Epidermal melanocyte (primary cell): ENCODE data around the gene PPT1.
"Not testable (repeated sequence)": the region's sequence is repeated elsewhere in the genome, so short reads cannot be mapped to it uniquely, and the experiment has no call there.

Experiments used
- DNase-seq: peaks from one replicate; pipeline ENCODE4 v3.0.0; 2011; ENCODE audit warnings: low spot score; ENCODE audit not compliant: insufficient read length

Gene PPT1

DNA sequence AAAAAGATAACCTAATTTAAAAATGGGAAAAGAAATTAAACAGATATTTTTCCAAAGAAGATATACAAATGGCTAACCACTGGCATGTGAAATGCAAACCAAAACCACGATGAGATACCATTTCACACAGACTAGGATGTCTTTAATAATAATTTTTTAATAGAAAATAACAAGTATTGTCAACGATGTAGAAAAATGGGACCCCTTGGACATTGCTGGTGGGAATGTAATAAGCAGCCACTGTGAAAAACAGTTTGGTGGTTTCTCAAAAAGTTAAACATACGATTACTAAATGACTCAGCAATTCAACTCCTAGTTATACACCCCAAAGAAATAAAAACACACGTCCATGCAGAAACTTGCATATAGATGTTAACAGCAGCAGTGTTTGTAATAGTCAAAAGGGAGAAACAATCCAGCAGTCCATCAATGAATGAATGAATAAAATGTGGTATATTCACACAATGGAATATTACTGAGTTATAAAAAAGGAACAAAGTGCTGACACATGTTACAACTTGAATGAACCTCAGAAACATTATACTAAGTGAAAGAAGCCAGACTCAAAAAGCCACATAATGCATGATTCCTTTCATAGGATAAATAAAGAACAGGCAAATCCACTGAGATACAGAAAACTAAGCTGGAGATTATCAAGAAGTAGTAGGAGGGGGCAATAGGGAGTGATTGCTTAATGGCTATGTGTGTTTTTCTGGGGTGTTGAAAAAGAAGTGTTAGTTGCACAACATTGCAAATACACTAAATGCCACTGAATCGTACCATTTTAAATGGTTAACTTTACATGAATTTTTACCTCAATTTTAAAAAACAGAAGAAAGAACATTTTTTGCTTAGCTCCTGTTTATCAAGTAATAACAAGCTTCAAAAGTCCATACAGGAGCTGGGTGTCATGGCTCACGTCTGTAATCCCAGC lies 4.1 kb downstream of the PPT1 start:
- DNase-seq, result no peak

DNA sequence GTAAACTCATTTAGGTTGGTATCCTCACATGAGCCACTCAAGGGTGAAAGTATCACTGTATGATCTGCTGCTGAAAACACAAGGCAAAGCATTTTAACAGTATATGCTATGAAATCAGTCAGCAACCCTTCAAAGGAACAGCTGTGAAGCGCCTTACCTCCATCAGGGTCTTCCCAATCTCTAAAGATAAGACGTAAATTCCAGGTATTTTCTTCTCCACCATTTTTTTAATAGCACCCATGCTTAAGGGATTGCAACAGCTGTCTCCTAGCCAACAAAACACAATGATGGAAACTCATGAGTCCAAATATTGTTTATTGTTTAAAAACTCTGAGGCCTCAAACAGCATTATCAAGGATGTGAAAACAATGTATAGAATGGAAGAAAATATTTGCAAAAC lies 4.8 kb downstream of the PPT1 start:
- no peak for DNase-seq

DNA sequence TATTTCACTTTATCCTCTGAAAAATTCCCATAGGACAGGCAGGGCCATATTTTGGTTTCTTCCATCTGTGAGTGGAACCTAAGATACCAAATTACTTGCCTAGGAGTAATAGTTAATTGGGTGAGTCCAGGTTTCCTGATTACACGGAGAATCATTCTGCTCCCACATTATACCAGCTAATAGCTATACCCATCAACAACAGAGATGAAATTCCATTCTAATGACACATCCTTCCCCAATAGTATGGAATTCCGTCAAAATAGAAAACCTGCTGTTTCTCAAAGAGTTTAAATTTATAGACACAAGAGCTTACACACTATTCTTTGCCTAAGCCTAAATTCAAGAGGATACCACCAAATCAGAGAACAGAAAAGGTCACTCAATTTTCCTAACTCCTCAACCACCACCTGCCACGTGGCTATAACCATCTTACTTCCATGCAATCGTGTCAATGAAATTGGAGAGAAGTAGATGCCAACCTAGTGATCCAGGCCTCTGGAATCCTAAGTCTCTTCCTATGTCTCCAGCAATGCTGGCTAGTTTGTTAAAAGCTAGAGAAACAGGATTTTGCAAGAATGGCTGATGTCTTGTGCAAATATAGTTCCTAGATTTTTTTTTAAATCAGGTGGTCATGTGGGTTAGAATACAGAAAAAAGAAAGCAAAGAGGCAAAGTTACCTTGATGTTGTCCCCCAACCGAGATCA lies 6.2 kb downstream of the PPT1 start:
- DNase-seq, result no peak

DNA sequence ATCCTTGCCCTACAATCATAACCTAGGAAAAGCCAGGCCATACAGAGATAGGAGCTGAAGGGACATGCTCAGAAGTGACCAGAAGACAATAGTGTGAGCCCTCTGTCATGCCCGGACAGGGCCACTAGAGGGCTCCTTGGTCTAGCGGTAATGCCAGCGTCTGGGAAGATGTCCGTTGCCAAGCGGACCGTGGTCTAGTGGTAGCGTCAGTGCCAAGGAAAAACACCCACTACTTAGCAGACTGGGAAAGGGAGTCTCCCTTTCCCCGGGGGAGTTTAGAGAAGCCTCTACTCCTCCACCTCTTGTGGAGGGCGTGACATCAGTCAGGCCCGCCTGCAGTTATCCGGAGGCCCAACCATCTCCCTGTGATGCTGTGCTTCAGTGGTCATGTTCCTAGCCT lies 12.3 kb downstream of the PPT1 start:
- not testable (repeated sequence) for DNase-seq

DNA sequence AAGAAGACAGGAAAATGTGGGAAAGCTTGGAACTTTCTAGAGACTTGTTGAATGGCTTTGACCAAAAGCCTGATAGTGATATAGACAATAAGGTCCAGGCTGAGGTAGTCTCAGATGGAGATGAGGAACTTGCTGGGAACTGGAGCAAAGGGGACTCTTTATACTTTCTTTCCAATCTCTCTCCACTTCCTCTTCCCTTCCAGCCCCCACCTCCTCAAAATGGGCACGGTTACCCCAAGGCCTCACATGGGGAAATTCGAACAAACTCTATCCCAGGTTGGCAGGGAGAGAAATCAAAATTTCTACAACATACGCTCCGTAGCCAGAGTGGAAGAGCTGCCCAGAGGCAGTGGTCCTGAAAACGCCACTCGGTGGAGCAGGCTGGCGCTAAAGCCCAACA lies 15.2 kb downstream of the PPT1 start:
- DNase-seq, result no peak

DNA sequence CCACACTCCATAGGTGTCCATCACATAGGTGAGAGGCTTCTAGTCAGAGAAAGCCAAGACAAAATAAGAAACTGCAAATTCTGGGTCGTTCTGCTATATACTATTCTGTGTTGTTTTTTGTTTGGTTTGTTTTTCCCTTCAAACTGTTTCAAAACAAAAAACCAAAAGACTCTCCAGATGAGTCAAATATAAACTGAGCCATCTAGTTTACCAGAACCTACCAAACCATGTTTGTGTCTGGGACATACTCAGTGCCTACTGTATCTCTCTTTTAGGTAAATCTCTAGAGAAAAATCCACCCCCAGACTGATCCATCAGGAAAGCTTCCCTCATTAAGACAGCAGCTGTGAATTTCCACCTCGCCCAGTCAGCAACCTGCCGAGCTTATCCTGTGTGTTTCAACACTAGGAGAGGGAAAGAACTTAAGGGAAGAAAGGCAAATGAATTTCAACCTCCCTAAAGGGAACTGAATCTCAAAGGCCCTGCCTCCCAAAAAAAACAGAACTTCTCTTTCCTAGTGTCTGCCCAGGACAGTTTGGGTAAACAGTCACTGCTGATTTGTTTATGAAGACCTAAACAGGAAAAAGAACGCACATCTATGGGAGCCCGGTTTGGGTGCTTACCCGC lies 17.2 kb downstream of the PPT1 start:
- DNase-seq, result no peak

DNA sequence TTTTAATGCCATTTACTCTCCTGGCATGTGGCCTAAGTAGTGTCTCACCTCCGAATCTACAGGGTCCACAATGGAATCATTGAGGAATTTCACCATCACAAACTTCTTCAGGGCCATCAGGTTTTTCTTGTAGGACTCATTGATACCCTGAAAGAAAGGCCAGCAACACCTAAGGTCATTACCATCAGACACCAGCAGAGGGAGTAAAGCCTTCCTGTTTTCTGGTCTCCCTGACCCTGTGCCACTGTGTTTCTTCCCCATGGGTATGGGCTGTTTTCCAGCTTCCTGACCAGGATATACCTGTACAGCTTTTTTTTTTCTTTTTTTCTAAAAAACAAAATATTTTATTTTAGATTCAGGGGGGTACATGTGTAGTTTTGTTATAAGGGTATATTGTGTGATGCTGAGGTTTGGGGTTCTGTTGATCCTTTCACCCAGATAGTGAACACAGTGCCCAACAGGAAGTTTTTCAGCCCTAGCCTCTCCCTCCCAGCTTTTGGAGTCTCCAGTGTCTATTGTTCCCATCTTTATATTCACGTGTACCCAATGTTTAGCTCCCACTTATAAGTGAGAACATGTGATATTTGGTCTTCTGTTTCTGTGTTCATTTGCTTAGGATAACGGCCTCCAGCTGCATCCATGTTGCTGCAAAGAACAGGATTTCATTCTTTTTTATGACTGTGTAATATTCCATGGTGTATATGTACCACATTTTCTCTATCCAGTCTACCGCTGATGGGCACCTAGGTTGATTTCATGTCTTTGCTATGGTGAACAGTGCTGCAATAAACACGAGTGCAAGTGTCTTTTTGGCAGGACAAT lies 18.3 kb downstream of the PPT1 start:
- no peak for DNase-seq

DNA sequence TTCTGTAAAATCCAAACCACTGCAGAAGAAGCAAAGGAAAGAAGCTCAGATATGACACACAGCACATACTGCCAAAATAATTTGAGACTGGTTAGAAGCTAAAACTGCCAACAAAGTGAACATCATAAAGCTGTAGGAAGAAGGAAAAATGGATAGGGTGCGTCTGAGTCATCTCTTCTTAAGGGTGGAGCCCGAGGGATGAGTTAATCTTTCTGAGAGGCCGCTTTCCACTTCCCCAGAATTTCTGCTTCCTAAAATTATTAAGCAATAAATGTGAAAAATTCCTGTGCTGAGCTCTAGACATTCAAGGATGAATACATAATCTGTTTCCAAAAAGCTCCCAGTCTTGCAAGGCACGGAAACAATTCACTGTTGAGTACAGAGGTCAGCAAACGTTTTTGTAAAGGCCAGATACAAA lies 20.1 kb downstream of the PPT1 start:
- no peak for DNase-seq

DNA sequence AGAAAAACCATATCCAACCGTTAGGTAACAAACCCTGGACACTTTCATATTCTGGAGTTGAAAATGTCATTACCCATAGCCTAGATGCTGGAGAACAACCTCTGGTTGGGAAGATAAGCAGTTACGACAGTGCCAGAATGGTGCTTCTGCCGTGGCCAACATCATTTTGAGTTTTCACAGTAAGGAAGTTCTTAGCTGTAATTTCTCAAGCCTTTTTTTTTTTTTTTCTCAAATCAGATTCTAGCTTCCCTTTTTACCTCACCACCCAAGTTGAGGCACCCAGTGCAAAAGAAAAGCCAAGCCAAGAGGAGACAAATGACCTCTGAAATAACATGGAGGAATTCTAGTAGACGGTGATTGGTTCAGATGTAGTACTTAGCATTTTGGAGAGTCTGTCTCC lies 21.8 kb downstream of the PPT1 start:
- no peak for DNase-seq

DNA sequence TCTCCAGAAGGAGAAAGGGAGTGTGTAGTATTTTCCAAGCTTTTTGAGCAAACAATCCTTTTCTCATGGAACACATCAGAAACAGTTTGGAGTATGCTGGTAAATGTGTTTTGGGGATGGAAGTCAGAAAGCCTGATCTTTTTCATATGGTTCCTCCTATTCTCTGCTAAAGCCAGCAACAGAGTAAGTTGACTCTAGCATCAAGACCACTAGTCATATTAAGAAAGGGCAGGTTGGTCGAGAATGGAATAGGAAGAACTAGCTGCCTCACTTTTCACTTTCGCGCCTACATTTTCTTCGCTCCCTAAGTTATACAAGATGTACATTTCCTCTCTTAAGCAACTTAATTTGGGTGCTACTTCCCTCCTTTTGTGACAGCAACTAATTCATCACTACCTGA lies 24.0 kb downstream of the PPT1 start:
- no peak for DNase-seq

DNA sequence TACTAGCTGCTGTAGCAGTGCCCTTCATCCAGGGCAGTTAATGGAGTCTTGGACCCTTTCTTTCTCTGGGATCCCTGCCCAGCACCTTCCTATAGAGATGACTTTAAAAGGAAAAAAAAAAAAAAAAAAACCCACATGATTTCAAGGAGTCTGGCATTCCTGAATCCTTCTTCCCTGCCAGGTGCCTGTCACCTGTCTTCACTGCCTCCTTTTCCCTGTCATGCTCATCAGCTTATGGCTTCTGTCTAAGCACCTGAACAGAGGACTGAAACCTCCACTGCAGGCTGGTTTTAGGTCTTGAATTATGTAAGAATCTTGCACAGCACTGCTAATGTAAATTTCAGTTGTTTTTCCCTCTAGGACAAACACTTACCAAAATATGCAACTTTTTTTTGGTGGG lies 24.9 kb downstream of the PPT1 start:
- DNase-seq, result no peak

DNA sequence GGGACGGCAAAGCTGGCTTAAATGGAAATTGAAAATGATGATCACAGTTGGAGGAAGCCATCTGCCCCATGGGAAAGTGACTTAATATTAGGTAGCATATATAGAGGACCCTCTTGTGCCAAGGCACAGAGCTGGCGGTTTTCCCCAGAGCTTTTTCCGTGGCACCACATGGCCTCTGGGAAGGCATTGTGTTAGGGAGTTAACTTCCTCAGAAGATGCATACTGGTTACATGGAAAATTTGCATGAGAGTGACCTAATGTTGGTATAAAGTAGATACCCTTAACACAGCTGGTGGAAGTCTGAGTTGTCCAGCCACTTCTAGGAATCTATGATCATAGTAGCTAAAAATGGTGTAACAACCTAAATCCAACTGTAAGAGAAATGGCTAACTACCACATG lies 29.2 kb downstream of the PPT1 start:
- no peak for DNase-seq

DNA sequence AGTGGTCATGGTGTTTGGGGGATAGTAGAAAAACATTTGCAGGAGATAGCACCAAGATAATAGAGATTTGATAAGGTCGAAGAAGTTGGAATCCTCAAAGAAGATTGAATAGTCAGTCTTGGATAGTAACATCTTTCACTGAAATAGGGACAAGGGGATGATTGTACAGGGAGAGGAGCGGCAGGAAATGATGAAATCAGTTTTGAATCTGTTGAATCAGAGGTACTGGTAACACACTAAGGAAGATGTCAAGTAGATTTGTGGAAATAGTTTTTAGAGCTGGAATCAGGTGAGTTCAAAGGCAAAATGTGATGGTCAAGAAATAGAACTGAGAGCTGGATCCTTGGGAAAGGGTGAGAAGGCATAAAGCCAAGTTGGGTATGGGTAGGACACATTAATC lies 30.0 kb downstream of the PPT1 start:
- DNase-seq, result no peak

DNA sequence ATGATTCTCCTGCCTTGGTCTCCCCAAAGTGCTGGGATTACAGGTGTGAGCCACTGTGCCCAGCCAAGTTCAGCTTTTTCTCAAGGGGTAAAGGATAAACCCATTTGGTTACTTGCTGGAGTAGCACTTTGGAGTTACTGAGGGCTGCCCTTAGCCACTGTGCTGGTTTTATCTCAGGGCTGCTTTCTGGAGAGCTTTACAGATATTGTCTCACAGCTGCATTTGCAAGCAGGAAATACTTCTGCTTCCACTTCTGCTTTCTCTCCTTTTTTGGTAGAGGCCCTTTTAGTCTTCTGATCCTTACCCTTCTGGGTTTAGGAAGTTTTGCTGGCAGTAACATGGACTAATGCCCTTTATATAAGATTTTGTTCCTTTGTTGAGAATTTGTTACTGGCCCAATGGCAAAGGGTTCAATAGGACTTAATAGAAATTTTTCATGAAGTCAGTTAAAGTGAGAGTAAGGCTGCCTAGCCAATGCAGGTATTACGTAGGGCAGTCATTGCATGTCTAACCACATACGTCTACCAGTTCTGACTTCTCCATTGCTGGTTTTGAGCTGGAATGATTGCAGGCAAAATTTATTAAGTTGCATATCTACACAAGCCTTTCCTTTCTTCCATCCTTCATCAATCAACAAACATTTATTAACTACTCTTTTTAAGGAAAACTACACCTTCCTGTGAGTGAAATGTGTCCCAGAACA lies 32.1 kb downstream of the PPT1 start:
- no peak for DNase-seq

DNA sequence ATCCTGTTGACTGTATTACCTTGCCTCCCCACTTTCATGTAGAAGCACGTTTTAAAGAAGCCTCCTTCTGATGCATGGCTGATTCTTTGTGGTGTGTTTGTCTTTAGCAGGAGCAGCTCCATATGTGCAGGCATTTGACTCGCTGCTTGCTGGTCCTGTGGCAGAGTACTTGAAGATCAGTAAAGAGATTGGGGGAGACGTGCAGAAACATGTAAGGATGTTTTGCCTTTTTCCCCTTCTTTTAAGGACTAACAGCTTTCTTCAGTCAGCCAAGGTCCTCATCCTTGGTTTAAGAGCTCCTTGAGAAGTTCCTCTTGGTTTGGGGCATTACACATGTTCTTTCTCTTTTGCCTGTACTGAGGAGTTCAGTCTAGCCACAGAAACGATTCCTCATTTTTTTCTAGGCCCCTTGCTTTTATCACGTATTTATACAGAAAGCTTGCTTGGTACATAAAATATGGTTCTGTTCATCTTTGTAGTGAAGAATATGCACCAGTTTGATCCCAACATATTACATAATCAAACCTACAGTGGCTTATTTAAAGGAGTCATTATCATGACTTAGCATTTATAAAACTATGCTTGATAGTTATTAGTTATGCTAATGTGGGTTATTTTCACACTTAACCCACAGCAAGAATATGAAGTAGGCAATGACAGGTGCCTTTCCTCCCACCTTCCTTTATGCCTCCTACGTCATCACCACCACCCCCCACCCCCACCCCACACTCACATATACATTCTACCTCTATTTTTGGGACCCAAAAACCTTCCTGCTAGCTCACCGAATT lies 36.9 kb downstream of the PPT1 start:
- DNase-seq, result no peak

DNA sequence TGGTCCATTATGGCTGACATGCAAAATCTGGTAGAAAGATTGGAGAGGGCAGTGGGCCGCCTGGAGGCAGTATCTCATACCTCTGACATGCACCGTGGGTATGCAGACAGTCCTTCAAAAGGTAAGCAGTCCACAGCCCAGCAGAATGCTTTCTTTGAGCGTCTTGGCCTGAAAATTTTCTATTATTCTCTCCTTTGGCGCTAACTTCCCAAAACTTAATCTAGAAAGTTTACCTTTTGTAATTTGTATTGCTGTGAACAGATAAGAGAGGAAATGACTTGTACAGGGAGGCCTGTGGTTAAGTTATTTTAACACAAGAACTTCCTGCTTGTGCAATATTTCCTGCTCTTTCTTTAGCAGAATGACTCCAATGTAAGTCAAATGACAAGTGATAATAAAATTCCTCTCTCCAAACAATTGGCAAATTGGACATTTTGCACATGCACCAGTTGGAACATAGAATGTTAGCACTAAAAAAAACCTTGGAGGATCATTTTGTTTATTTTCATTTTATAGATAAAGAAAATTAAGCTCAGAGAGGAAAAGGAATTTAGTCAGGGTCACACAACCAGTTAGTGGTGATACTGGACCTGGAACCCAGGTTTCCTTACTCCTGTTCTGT lies 37.6 kb downstream of the PPT1 start:
- no peak for DNase-seq

DNA sequence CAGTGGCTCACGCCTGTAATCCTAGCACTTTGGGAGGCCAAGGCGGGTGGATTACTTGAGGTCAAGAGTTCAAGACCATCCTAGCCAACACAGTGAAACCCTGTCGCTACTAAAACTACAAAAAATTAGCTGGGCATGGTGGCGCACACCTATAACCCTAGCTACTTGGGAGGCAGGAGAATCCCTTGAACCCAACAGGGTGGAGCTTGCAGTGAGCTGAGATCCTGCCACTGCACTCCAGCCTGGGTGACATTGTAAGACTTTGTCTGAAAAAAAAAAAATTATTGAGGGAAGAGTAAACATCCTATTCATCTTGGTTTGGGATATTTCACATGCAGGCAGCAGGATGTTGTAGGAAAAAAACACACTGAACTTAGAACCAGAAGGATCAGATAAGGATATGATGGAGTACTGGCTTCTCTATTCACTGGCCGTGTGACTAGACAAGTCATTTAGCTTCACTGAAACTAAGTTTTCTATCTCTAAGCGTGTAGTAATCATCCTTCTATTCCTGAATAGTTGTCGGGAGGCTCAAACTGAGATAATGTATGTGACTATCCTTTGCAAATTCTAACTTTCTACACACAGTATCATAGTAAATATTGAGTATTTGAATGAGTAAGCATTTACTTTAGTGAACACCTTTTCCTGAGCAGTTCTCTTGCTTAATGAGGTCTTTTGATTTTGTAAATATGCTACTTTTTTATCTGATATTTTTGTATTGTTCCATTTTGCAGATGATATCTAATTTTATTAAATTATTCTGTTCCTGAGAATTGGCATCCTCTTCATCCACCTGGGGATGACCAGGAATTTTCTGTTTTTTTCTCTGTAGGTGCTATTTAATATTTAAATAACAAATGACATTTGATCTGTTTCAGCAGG lies 38.4 kb downstream of the PPT1 start:
- DNase-seq, result no peak

DNA sequence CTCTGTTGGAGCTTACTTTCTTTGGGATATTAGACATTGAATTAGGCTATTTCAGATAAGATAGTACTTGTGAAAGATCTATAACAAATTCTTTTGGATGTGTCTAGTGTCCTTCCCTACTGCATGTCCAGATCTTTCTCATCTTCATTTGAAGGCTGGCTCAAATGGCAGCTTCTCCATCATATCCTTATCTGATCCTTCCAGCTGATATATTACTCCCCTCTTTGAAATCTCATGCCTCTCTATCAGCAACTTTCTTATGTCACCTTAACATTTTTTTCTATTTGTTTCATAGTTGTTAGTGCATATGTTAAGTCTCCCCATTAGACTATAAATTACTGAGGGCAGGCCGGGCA lies 39.0 kb downstream of the PPT1 start:
- DNase-seq, result no peak
